CD1c-positive myeloid dendritic cell (primary cell): Measurements from ENCODE around the gene KIZ.

Experiments used
- DNase-seq: peaks from one replicate; pipeline ENCODE4 v3.0.0-alpha.2; 2016; ENCODE audit errors: extremely low spot score

Gene KIZ

GRCh38 chr20:21265261-21266190 lies 139.6 kb downstream of the KIZ start:
- no peak for DNase-seq

DNA sequence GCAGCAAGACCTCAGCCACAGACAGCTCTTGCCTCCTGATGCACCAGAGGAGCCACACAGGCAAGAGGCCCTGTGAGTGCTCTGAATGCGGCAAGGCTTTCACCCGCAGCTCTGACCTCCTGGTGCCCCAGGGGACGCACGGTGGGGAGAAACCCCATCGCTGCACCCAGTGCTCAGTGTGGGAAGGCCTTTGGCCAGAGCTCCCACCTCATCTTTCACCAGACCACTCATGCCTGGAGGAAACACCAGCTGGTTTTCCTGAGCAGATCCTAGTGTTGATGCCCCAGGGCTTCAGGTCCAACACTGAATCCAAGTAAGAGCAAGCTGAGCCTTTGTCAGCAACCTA lies 140.3 kb downstream of the KIZ start:
- no peak for DNase-seq

- no peak for DNase-seq
Observed at GRCh38 chr20:21269772-21270171, 143.9 kb downstream of the KIZ start.

DNA sequence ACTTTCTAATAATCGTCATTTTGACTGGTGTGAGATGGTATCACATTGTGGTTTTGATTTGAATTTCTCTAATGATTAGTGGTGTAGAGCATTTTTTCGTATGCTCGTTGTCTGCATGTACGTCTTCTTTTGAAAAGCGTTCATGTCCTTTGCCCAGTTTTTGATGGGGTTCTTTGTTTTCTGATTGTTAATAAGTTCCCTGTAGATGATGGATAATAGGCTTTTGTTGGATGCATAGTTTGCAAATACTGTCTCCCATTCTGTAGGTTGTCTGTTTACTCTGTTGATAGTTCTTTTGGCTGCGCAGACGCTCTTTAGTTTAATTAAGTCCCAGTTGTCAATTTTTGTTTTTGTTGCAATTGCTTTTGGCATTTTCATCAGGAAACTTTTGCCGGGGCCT lies 144.9 kb downstream of the KIZ start:
- no peak for DNase-seq

DNA sequence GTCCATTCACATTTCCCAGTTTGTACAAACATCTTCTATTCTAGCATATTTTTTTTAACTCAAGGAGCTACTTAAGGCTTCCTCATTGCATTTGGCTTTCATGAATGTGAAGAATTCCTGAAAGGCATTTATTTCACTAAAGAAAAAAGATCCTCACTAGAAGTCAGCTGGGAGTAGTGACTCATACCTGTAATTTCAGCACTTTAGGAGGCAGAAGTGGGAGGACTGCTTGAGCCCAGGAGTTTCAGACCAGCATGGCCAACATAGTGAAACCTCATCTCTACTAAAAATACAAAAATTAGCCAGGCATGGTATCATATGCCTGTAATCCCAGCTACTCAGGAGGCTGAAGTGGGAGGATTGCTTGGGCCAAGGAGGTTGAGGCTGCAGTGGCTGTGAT lies 146.4 kb downstream of the KIZ start:
- DNase-seq = no peak

DNA sequence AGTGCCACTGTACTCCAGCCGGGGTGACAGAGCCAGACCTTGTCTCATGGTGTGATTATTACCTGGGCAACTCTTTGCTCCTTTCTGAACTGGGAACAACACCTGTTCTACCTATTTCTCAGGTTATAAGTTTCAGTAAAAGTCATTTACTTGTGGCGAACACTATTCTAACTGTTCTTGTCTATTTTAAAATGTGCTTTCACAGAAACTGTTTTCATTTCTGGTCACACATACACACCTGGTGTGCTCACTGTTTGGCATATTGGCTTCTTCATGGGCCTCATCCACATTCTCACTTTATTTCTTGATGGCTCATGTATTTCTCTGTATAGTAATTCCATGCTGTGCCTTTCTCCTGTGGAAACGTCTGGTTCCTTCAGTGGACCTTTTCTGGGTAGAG lies 146.8 kb downstream of the KIZ start:
- no peak for DNase-seq

GRCh38 chr20:21273755-21274386 lies 148.0 kb downstream of the KIZ start:
- no peak for DNase-seq

- DNase-seq = no peak
Observed at GRCh38 chr20:21278829-21279228, 152.9 kb downstream of the KIZ start.

GRCh38 chr20:21279706-21280521 lies 154.0 kb downstream of the KIZ start:
- DNase-seq = no peak

- peak; percentile 40 for DNase-seq
Observed at GRCh38 chr20:21280522-21281016, 154.7 kb downstream of the KIZ start.

- no peak for DNase-seq
Observed at GRCh38 chr20:21286775-21287174, 160.9 kb downstream of the KIZ start.

DNA sequence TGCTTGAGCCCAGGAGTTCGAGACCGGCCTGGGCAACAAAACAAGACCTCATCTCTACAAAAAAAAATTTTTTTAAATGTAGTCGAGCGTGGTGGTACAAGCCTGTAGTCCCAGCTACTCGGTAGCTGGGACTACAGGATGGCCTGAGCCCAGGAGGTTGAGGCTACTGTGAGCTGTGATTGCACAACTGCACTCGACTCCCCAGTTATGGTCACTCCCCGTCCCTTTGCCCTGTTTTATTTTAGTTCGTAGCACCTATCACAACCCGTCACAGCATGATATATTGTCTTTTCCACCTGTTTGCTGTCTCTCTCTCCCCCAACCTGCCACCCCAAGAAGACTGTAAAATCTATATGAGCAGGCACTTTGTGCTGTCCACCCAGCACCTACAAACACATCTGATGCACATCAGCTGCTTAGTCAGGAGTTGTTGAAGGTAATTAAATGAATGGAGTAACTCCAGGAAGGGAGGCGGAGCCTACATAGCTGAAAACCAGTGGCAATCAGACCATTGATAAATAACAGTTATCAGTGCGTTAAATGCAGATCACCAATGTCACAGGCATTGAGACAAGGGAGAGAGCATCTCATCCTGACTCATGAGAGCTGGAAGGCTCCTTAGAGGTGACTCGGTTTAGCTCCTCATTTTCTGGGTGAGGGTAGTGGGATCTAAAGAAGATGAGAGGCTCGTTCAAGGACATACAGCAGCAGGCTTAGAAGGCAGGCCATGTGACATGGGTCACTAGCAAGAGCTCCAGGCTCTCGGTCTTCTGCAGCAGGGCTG lies 162.9 kb downstream of the KIZ start:
- no peak for DNase-seq

GRCh38 chr20:21289651-21290050 lies 163.8 kb downstream of the KIZ start:
- DNase-seq = no peak

- no peak for DNase-seq
Observed at GRCh38 chr20:21291026-21291425, 165.1 kb downstream of the KIZ start.

GRCh38 chr20:21294755-21295154 lies 168.9 kb downstream of the KIZ start:
- no peak for DNase-seq
